HepG2 (cell line): Measurements from ENCODE around the gene KRABD2.

Experiments used
- AHDC1 ChIP-seq: sonication (generic); formaldehyde crosslinking; IDR thresholded peaks from 2 replicates; pipeline ENCODE4 v1.5.1; 2020; ENCODE audit warnings: mild to moderate bottlenecking, missing genetic modification reagents, borderline replicate concordance
- ARNTL ChIP-seq: sonication (generic); formaldehyde crosslinking; IDR thresholded peaks from 2 replicates; pipeline ENCODE4 v1.4.0; 2020; ENCODE audit warnings: mild to moderate bottlenecking, missing genetic modification reagents
- CEBPG ChIP-seq: IDR thresholded peaks from 2 replicates; pipeline ENCODE4 v1.6.1; 2016
- CENPBD1 ChIP-seq: sonication (generic); formaldehyde crosslinking; IDR thresholded peaks from 2 replicates; pipeline ENCODE4 v1.8.0; 2022; ENCODE audit warnings: missing genetic modification reagents, low read depth, mild to moderate bottlenecking, borderline replicate concordance
- ERF ChIP-seq: IDR thresholded peaks from 2 replicates; pipeline ENCODE4 v1.6.1; 2018; ENCODE audit warnings: missing biosample characterization, missing genetic modification reagents
- GATAD1 ChIP-seq: IDR thresholded peaks from 2 replicates; pipeline ENCODE4 v1.6.1; 2016; ENCODE audit warnings: missing genetic modification reagents, missing compliant biosample characterization
- HOXA5 ChIP-seq: sonication (generic); formaldehyde crosslinking; IDR thresholded peaks from 2 replicates; pipeline ENCODE4 v1.4.0; 2020; ENCODE audit warnings: missing genetic modification reagents
- KDM4B ChIP-seq: sonication (generic); formaldehyde crosslinking; IDR thresholded peaks from 2 replicates; pipeline ENCODE4 v1.4.0; 2020; ENCODE audit warnings: missing genetic modification reagents
- KLF16 ChIP-seq, 2 experiments: sonication (generic) in 1 of 2; formaldehyde crosslinking in 1 of 2; IDR thresholded peaks; 2 replicates each; pipeline versions ENCODE4 v1.6.1 to v1.8.0; 2016 to 2023; ENCODE audit warnings: missing genetic modification reagents in 2 of 2, missing compliant biosample characterization in 1 of 2
- SIX4 ChIP-seq: sonication (generic); formaldehyde crosslinking; IDR thresholded peaks from 2 replicates; pipeline ENCODE4 v1.4.0; 2020; ENCODE audit warnings: missing genetic modification reagents
- SP5 ChIP-seq: IDR thresholded peaks from 2 replicates; pipeline ENCODE4 v1.6.1; 2016; ENCODE audit warnings: low read depth, borderline replicate concordance
- ZBTB20 ChIP-seq: sonication (generic); formaldehyde crosslinking; IDR thresholded peaks from 2 replicates; pipeline ENCODE4 v1.8.1; 2023; ENCODE audit warnings: missing genetic modification reagents, low read depth, mild to moderate bottlenecking, borderline replicate concordance
- ZBTB26 ChIP-seq: IDR thresholded peaks from 2 replicates; pipeline ENCODE4 v1.6.1; 2016; ENCODE audit warnings: missing compliant biosample characterization, missing genetic modification reagents, borderline replicate concordance
- ZBTB37 ChIP-seq: sonication (generic); formaldehyde crosslinking; IDR thresholded peaks from 2 replicates; pipeline ENCODE4 v1.4.0; 2020; ENCODE audit warnings: mild to moderate bottlenecking, missing genetic modification reagents
- ZFP36L2 ChIP-seq: sonication (generic); formaldehyde crosslinking; IDR thresholded peaks from 2 replicates; pipeline ENCODE4 v1.4.0; 2020; ENCODE audit warnings: missing genetic modification reagents
- ZNF597 ChIP-seq: sonication (generic); formaldehyde crosslinking; IDR thresholded peaks from 2 replicates; pipeline ENCODE4 v1.5.0; 2020; ENCODE audit warnings: missing genetic modification reagents
- ZNF780A ChIP-seq: sonication (generic); formaldehyde crosslinking; IDR thresholded peaks from 2 replicates; pipeline ENCODE4 v1.8.0; 2022; ENCODE audit warnings: mild to moderate bottlenecking, missing genetic modification reagents, moderate library complexity
- ZSCAN31 ChIP-seq: sonication (generic); formaldehyde crosslinking; IDR thresholded peaks from 2 replicates; pipeline ENCODE4 v1.5.0; 2020; ENCODE audit warnings: low read depth, mild to moderate bottlenecking, missing genetic modification reagents

Gene KRABD2

GRCh38 chr17:8417806-8418205 lies 41.3 kb upstream of the KRABD2 start (continued):
- TF ChIP-seq KLF16 (CRISPR knock-in tag; IDR thresholded peaks at IDR 0.05) (peak in 1 of 2 experiments; percentile 63; a peak in 2 of 4 replicates), ZSCAN31 (CRISPR knock-in tag) (no peak), GATAD1 (0 out of 2 replicates have a peak, but pooled peaks have one; percentile 11), ZBTB26 (peak; percentile 96), HOXA5 (CRISPR knock-in tag) (0 out of 2 replicates have a peak, but pooled peaks have one; percentile 28), ZNF597 (no peak), ZFP36L2 (CRISPR knock-in tag) (no peak), ARNTL (0 out of 2 replicates have a peak, but pooled peaks have one; percentile 25), KDM4B (CRISPR knock-in tag) (0 out of 2 replicates have a peak, but pooled peaks have one; percentile 29), CEBPG (CRISPR knock-in tag) (peak; percentile 63), ZBTB37 (no peak), ERF (CRISPR knock-in tag) (0 out of 2 replicates have a peak, but pooled peaks have one; percentile 15), SP5 (CRISPR knock-in tag) (0 out of 2 replicates have a peak, but pooled peaks have one; percentile 49), CENPBD1 (no peak), ZNF780A (CRISPR knock-in tag) (no peak), SIX4 (CRISPR knock-in tag) (no peak; the same call in 1 of the 2 replicates), AHDC1 (CRISPR knock-in tag) (peak; percentile 30; the same call in 1 of the 2 replicates), ZBTB20 (no peak)
